SK-N-SH treated with all-trans-retinoic acid at 6 μM for 48 hours (cell line): ENCODE results near the gene COG3.

Experiments
- ATAC-seq: fragments of 200-7000 bp; cut with Tn5 transposase; 3 replicates; pipeline ENCODE4 v1.9.1; 2020; ENCODE audit warnings: mild to moderate bottlenecking, moderate library complexity
- BACH2 ChIP-seq: fragments of 250-450 bp; sonication (Bioruptor Pico); IDR thresholded peaks from 2 replicates; pipeline ENCODE4 v1.9.0; 2021; ENCODE audit warnings: mild to moderate bottlenecking, borderline replicate concordance
- CREB5 ChIP-seq: fragments of 250-450 bp; sonication (Bioruptor Pico); IDR thresholded peaks from 2 replicates; pipeline ENCODE4 v1.5.1; 2020; ENCODE audit warnings: low read depth, mild to moderate bottlenecking, moderate library complexity
- CSDC2 ChIP-seq: fragments of 250-450 bp; sonication (Bioruptor Pico); IDR thresholded peaks from 2 replicates; pipeline ENCODE4 v1.5.0; 2020; ENCODE audit warnings: mild to moderate bottlenecking, moderate library complexity
- CSRNP3 ChIP-seq: fragments of 250-450 bp; sonication (Bioruptor Pico); IDR thresholded peaks from 2 replicates; pipeline ENCODE4 v1.5.1; 2021; ENCODE audit warnings: mild to moderate bottlenecking, moderate library complexity
- ESRRG ChIP-seq: fragments of 250-450 bp; sonication (Bioruptor Pico); IDR thresholded peaks from 2 replicates; pipeline ENCODE4 v1.6.1; 2021; ENCODE audit warnings: mild to moderate bottlenecking
- ISL1 ChIP-seq: fragments of 250-450 bp; sonication (Bioruptor Pico); IDR thresholded peaks from 2 replicates; pipeline ENCODE4 v2.1.2; 2022; ENCODE audit warnings: mild to moderate bottlenecking, moderate library complexity
- OSR1 ChIP-seq: fragments of 250-450 bp; sonication (Bioruptor Pico); IDR thresholded peaks from 2 replicates; pipeline ENCODE4 v1.8.0; 2022; ENCODE audit warnings: moderate library complexity, mild to moderate bottlenecking, inconsistent platforms
- PATZ1 ChIP-seq: fragments of 250-450 bp; sonication (Bioruptor Pico); IDR thresholded peaks from 2 replicates; pipeline ENCODE4 v1.8.0; 2020; ENCODE audit warnings: mild to moderate bottlenecking, moderate library complexity, borderline replicate concordance
- RARB ChIP-seq: fragments of 250-450 bp; sonication (Bioruptor Pico); IDR thresholded peaks from 2 replicates; pipeline ENCODE4 v1.8.0; 2021; ENCODE audit warnings: mild to moderate bottlenecking, moderate library complexity
- TCF4 ChIP-seq: fragments of 250-450 bp; sonication (Bioruptor Pico); IDR thresholded peaks from 2 replicates; pipeline ENCODE4 v1.8.0; 2021; ENCODE audit warnings: mild to moderate bottlenecking, moderate library complexity, borderline replicate concordance
- TSHZ2 ChIP-seq: fragments of 250-450 bp; sonication (Bioruptor Pico); IDR thresholded peaks from 2 replicates; pipeline ENCODE4 v1.5.0; 2020; ENCODE audit warnings: mild to moderate bottlenecking, moderate library complexity
- ZFP3 ChIP-seq: fragments of 250-450 bp; sonication (Bioruptor Pico); IDR thresholded peaks from 2 replicates; pipeline ENCODE4 v1.5.0; 2020; ENCODE audit warnings: mild to moderate bottlenecking, moderate library complexity
- ZFP30 ChIP-seq: fragments of 450-650 bp; formaldehyde crosslinking; IDR thresholded peaks from 2 replicates; pipeline ENCODE4 v1.5.0; 2022; ENCODE audit warnings: mild to moderate bottlenecking, moderate library complexity
- ZNF70 ChIP-seq: fragments of 450-650 bp; formaldehyde crosslinking; IDR thresholded peaks from 2 replicates; pipeline ENCODE4 v1.5.0; 2020; ENCODE audit warnings: mild to moderate bottlenecking, moderate library complexity
- ZNF8 ChIP-seq: fragments of 450-650 bp; formaldehyde crosslinking; IDR thresholded peaks from 2 replicates; pipeline ENCODE4 v1.5.0; 2020; ENCODE audit warnings: mild to moderate bottlenecking, moderate library complexity

COG3 gene

GRCh38 chr13:45490068-45490467 lies 25.3 kb downstream of the COG3 start (continued):
- TF ChIP-seq PATZ1 (CRISPR knock-in tag) (no peak), OSR1 (CRISPR knock-in tag) (no peak), BACH2 (CRISPR knock-in tag) (no peak), ZNF8 (no peak), ZFP30 (CRISPR knock-in tag) (no peak), TCF4 (CRISPR knock-in tag) (no peak)

GRCh38 chr13:45492538-45492937 lies 27.8 kb downstream of the COG3 start:
- TF ChIP-seq ISL1 (CRISPR knock-in tag) (0 out of 2 replicates have a peak, but pooled peaks have one; percentile 10), TCF4 (CRISPR knock-in tag) (no peak)
- peak; percentile 65; the same call in 2 of the 3 replicates for ATAC-seq

GRCh38 chr13:45496942-45497341 lies 32.2 kb downstream of the COG3 start:
- ATAC-seq = no peak

GRCh38 chr13:45500492-45501174 lies 35.9 kb downstream of the COG3 start:
- ATAC-seq = peak; percentile 84

More at GRCh38 chr13:45496942-45497341, 32.2 kb downstream of the COG3 start:
- TF ChIP-seq CREB5 = no peak

More at GRCh38 chr13:45500492-45501174, 35.9 kb downstream of the COG3 start:
- TF ChIP-seq ZFP3 (CRISPR knock-in tag) = no peak
- peak; percentile 48 for TF ChIP-seq ISL1 (CRISPR knock-in tag)
- TF ChIP-seq ZNF70 (CRISPR knock-in tag) = no peak
- TF ChIP-seq TSHZ2 (CRISPR knock-in tag) = no peak
- no peak for TF ChIP-seq ESRRG (CRISPR knock-in tag)
- no peak for TF ChIP-seq RARB
- no peak for TF ChIP-seq CSRNP3 (CRISPR knock-in tag)
- TF ChIP-seq ZFP30 (CRISPR knock-in tag) = no peak
- no peak for TF ChIP-seq CSDC2 (CRISPR knock-in tag)
- no peak for TF ChIP-seq PATZ1 (CRISPR knock-in tag)
- peak; percentile 50; the same call in 1 of the 2 replicates for TF ChIP-seq CREB5
